HG02981 (cell line): ENCODE measurements around the gene WWOX.
A peak's percentile ranks its signal among the peaks of the same experiment; 100 is the strongest.
"Not testable (repeated sequence)": the region's sequence is repeated elsewhere in the genome, so short reads cannot be mapped to it uniquely, and the experiment has no call there.

Experiments used
- ATAC-seq: cut with Tn5 transposase; IDR thresholded peaks from one replicate; pipeline ENCODE4 v1.9.1; 2021; ENCODE audit warnings: mild to moderate bottlenecking, moderate library complexity; ENCODE audit not compliant: unreplicated experiment

Gene WWOX

DNA sequence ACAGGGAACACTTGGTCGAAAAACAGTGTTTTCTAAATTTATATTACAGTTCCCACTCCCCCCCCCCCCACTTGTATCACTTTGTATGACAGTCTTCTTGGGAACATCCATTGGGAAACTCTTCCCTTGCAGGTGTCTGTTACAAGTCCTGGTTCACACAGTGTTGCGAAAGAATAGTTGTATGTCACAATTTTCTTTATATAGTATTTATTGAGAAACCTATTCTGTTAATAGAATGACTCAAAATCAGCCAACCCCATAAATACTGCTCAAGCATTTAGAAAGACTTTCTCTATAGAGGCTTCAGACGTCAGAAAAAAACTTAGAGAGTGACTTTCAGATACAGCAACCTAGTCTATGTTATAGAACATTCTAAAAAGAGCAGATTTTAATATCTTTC, 414.4 kb downstream of the WWOX start:
- no peak for ATAC-seq

DNA sequence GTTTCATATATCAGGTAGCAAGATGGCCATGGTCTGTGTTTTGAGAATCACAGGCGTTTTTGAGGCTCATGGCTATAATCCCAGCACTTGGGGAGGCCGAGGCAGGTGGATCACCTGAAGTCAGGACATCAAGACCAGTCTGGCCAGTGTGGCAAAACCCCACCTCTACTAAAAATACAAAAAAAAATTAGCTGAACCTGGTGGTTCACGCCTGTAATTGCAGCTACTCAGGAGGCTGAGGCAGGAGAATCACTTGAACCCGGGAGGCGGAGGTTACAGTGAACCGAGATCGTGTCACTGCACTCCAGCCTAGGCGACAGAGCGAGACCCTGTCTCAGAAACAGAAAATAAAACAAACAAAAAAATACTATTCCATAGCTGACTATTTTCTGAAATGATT, 415.4 kb downstream of the WWOX start:
- ATAC-seq: not testable (repeated sequence)

DNA sequence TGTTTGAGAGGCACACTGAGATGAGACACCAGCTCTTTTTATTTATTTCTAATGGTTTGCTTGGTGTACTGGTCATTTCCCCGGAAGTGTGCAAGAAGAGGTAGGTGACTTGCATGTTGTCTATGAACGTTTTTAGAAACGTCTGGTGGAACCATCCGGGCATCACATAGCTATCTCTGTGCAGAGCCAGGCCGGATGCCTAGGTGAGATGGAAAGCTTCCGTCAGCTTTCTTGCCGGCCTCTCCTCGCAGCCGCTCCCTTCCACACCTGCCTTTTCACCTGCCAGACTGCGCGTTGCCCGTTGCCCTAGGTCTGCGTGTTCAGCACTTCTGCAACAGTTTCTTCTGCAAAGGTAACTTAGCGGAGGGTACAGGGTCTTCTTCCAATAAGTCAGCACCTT, 416.0 kb downstream of the WWOX start:
- ATAC-seq: no peak

DNA sequence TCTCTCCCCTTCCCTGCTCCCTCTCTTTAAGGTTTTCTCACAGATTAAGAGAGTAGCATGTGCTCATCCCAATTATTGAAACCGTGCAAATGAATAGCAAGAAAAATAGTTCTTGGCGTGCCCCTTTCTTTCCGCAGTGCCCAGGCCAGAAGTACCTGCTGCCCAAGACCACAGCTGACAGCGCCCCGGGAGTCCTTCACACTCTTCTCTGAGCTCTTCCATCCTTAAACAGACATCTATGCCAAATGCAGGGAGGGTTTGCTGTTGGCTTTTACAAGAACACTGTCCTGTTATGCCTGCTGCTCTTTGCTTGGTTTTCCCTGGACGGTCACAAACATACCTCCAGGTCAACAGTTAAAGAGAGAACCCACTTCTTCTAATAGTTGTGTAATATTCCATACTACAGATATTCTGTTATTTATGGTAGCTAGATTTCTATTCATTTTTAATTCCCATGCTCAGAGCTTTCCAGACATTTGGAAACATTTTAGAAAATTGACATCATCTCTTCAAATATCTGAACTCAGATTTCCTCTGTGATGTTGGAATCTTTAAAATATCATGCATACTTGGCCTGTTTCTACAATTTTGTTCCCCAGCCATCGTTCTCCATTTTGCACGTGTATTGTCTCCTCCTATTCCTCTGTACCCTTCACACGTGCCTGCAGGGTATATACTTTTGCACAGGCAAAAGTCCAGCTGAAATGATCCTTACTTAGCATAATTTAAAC, 416.7 kb downstream of the WWOX start:
- no peak for ATAC-seq

DNA sequence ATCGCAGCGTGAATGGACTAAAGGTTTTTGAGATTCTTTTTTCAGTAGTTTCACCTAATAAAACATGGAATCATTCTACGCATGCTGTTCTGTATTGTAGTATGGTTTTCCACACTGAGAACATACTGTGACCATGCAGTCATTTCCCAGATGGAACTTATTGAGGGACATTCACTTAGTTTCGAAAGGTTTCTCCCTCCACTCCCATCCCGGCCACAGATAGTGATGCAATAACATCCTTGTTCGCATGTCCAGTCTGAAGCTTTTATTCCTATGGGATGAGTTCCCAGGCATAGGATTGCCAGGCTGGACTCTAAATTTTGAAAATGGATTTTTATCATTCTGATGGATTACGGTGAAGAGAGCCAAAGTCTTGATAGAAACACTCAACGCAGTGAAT, 420.4 kb downstream of the WWOX start:
- ATAC-seq: no peak

DNA sequence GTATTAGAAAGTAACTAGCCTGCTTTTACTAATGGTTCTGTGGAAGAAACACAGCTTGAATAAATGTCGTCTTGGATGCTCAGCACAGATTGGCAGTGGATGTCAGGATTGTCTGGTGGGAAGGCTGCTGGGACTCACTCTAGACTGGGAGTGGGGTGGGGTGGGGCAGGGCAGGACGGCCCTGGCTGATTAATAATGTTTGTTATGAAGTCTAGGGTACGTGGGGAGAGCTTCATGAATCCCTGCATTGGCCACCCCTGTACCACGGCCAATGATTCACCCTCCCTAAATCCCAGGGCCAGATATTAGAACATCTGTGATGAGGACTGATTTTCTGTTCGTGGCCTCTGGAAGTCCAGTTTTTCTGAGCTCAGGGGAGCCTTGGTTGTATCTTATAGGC, 421.0 kb downstream of the WWOX start:
- no peak for ATAC-seq

DNA sequence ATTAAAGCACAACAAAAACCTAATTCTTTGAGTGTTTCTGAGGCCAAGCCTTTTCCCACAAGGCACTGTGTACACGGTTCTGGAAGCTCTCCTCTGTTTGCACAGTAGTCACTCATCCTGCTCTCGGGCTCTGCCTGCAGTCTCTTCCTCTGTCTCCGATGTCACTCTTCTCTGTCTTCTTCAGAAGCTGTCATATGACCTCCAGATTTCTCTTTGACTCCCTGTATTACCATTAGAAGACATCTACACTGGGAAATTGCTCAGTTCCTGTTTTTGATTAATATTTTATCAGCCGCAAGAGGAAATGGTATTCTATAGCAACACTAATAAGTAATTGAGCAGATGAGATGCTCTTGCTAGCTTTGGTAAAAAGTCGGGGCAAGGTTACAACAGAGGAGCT, 422.9 kb downstream of the WWOX start:
- ATAC-seq: peak; percentile 84

DNA sequence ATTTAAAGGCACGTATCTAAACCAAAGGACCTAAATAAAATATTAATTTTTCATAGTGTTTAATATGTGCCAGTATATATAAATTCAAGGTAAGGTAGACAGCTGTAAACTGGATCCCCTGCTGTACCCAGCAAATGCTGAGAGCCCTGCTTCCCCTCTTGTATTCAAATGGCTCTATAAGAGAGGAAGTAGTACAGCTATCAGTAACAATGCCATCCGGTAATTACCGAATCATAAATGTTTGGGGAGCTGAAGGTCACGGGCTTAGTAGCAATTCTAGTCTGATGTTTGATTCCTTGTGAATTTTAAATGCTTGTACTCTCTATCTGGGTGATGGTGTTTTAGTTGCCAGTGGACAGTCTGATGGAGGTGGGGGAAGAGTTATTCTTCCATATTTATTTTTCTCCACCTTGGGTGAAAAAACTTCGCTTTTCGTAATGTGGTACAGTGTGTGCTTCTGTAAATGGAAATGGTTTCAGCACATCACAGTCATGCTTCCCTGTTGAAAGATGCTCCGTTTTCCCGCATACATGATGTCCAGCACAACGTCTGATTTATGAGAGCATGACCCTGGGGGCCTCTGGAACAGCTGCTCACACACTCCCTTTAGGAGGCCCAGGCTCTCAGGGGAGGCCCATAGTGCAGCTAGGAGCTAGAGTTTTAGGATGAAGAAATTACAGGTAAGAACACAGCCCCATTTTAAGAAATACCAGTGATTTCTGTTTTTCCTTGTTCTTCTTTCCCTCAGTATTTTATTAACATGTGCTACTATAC, 423.9 kb downstream of the WWOX start:
- no peak for ATAC-seq

DNA sequence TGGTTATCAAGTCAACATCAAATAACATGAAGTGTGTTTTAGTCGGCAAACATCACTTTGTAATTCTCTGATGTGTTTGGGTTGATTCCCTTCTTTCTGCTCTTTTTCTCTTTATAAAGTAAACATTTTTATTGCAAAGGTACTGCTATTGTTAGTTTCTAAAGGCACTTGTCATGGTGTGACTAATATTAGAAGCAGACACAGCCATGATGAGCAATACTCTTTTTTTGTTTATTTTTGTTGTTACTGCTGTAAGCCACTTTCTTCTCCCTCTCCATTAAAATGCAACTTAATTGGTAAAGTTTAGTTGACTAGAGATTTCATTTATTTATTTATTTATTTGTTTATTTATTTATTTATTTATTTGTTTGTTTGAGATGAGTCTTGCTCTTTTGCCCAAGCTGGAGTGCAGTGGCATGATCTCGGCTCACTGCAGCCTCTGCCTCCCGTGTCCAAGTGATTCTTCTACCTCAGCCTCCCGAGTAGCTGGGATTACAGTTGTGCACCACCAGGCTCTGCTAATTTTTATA, 424.7 kb downstream of the WWOX start:
- no peak for ATAC-seq

DNA sequence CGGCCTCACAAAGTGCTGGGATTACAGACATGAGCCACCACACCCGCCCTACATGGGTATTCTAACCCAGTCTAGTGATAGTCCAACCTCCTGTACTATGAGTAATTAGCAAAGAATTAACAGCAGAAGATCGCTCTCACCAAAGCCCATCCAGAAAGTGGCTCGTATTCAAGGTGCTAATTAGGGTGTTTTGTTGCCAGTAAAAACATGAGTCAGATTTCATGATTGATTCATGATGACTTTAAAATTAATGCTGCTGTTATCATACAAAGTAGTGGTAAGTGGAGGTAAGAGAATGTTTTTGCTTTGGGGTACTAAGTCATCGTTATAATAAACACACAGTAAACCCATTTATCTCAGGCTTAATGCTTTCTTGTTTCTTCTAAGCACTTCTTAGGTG, 428.8 kb downstream of the WWOX start:
- ATAC-seq: no peak

DNA sequence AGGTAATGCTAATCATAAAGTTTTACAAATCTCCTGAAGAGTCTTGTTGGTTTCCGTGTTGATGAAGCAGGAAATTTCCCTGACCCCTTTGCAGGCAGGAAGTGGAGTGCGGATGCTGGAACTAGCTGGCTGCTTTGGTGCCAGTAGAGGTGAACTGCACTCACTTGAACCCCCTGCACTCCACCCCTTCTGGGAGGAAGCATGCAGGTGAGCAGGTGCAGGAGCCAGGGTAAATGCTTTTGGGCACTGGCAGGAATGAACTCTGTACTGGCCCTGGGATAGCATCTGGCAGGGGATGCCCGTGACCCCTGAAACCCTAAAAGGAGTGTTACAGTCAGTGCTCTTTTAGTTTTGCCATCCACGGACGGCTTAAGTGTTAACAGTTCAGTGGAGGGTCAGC, 430.4 kb downstream of the WWOX start:
- ATAC-seq: no peak

DNA sequence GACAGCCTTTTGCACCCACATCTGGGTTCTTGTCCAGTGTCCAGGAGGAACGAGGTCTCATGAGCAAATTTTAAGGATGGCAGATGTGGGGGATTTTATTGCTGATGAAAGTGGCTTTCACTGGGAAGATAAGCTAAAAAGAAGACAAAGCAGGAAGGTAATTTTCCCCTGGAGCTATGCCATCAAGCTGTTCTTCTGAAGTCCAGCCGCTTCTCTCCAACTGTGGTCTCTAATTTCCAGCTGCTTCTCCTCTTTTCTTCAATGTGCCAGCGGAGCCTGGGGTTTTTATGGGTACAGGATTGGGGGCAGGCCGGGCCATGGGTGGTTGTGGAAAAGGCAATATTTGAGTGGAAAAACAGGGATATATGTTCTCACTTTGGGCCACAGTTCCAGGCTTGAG, 430.8 kb downstream of the WWOX start:
- no peak for ATAC-seq

DNA sequence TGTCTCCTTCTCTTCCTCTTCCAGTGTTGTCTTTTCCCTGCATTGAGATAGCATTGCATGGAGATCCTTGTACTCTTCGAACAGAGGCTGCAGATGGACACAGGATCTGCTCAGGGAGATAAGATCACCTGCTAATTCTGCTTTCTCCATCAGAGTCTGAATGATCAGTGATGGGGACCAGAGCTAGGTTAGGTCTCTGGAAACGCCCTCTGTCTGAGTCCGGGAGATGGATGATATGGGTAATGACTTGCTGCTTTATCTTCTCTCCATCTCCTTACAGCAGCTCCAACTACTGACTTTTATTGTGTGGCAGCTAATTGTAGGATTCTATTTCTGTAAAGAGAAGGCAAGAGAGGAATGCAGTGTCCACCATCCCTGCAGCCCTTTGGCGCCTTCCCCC, 435.6 kb downstream of the WWOX start:
- no peak for ATAC-seq

DNA sequence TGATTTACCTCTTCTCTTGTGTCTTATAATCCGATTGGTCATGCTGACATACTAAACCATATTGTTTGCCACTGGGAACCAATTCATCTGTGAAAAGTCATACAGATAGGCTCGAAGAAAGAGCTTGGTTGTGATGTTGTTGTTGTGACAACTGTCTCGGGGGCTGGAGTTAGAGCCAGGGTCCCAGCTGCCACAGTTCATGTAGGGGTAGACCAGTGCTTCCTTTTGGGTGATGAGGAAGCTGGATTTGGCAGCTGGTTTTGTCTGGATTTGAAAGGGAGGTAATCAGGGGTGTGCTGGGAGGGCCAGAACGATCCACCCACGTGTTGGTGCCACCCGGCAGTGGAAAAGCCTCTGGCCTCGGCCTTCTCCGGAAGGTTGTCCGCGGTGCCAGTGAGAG, 438.1 kb downstream of the WWOX start:
- no peak for ATAC-seq

DNA sequence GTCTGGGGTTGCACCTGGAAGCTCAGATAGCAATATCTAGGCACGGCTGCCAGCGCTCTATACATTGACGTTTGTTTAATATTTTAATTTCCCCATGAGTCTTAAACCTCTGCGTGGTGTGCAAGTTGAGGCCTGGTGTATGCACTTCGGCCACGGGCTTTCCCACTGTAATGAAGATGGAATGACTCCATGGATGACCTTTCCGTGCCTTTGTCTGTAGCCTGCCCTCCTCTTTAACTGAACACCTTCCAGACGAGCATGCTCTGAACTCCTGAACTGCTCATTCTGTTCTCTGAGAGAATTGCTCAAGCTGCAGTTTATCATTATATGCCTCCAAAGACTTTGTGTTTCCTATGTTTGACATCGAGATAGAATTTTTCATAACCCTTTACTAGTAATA, 438.8 kb downstream of the WWOX start:
- ATAC-seq: no peak

DNA sequence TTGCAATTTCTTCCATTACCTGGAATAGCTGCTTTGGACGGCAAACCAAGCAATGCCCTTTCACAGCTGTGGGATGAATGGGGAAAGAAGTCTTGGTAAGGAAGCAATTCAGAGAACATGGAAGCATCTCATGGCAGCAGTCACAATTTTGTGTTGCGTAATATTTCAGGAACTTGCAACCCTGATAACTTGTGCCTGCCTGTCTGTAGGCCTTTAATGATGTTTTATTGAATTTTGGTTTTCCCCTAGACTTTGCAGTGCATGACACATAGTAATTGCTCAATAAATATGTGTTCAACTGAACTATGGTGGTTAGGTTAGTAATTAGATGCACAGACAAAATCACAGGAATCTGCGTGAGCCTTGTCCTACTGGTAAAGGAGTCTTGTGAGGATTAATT, 439.5 kb downstream of the WWOX start:
- no peak for ATAC-seq

DNA sequence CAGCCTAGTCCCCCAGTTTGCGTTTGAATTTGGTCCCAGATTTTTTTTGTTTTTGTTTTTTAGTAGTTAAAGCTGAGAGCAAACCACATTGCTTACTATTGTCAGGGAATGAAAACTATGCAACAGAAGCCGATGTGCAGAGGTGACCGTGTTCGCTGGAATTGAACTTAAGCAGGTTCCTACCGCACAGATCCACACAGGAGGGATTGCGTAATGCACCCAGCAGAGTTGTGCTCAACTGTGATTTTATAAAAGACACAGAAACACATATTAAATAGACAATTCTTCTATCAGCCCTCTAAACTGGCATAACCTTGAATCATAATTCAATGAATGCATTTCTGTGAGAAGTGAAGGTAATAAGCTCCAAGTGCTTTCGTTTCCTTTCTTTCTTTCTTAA, 443.0 kb downstream of the WWOX start:
- no peak for ATAC-seq

DNA sequence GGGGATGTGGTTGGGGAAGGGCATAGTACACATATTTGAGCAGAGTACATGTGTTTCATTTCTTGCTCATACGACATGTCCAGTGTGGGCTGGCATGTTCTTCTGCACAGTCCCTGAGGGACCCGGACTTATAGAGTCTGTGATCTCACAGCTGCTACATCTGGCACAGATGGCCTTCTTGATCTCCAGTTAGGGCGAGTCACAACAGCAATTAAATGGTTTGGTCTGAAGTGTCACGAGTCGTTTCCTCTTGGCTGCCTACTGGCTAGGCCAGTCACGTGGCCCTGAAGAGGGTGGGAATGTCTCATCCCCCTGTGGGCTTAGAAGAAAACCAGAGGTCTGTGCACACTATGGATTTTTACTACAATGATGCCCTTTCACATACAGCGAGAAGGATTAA, 443.6 kb downstream of the WWOX start:
- ATAC-seq: no peak

DNA sequence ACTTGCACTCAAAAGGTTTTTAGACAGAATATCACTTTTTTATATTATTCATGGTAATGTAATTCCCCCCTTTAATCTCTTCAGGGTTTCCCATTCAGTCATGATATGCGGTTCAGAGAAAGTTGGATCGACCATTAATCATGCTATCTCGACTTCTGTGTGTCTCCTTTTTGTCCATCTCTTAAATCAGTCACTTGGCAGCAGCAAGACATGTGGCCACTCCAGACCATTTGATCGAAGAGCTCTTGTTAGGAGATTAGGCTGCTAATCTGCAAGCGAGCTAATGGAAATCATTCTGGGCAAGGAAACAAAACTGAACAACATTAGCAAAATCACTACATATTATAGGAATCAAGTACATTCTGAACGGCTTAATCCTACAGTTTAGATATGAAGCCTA, 449.9 kb downstream of the WWOX start:
- ATAC-seq: no peak

DNA sequence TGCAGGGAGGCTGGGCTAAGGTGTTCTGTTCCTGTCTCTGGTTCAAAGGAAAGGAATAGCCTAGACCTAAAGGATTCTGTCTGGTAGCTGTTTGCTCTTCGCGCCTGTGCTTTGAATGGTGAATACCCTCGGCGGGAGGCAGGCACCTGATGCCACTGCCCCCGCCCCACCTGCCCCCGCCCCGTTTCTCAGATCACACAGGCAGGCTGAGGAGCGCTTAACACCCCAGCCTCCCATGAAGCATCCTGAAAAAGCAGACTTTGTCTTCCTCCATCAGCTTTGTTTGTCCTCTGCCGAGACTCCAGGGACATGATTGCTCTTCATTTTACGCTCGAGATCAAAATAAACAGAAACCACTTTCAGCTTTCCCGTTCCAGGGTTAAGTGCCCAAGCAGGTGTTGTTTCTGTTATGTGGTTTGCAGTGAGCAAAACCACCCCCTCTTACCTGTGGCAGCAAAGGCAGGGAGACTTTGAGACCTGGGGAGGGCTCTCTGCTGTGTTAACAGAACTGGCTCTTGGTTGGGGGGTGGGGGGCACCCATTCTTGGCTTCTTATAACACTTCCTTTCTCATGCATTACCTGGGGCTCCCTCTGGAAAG, 452.1 kb downstream of the WWOX start:
- ATAC-seq: no peak

DNA sequence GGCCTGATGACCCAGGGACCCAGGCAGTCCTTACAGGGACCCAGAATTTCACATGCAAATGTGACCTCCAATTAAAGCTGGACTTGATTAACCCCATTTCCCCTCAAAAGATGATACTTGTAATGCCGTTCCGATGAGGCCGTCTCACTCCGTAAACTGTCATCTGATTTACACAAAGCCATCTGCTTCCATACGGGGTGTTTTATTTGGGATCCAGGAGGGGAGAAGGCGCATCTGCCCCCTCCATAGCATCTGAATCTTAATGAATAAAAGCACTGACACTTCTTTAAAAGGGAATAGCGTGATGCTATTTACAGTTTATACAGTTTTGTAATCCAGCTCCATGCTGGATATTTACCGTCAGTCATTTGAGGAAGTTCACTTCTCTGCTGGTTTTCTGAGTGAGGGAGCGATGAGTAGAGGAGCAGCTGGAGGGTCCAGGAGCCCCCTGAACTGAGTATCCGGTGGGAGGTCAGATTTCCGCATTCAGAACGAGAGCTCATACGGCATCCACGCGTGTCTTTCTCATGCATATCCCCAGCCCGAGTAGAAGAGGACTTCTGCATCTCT, 452.7 kb downstream of the WWOX start:
- ATAC-seq: no peak

DNA sequence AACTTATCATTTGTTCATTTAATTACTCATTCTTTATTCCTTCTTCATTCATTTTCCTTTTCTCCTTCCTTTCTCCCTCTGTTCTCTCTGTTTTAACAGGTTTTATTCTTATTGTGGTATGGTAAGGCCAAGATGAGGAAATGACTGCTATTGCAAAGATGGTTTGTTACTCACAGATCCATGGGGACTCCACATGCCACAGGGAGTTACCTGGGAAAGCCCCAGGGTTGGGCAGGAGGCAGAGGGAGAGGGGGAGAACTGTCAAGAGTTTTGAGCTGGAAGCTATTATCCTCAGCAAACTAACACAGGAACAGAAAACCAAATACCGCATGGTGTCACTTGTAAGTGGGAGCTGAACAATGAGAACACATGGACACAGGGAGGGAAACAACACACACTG, 453.3 kb downstream of the WWOX start:
- ATAC-seq: no peak
